GM12878 (cell line): ENCODE results near the gene IGFBP6.

ENCODE experiments used
- HDGF ChIP-seq: fragments of 450-650 bp; IDR thresholded peaks from 2 replicates; pipeline ENCODE4 v1.6.1; 2016; ENCODE audit warnings: antibody characterized with exemption
- PBX3 ChIP-seq: IDR thresholded peaks from 2 replicates; pipeline ENCODE4 v1.6.1; 2011; ENCODE audit warnings: mild to moderate bottlenecking, low read depth, low read length, moderate library complexity; ENCODE audit not compliant: insufficient replicate concordance
- REST ChIP-seq: IDR thresholded peaks from 2 replicates; pipeline ENCODE4 v1.6.1; 2012; ENCODE audit warnings: mild to moderate bottlenecking, low read depth, low read length

- no peak for TF ChIP-seq PBX3
- no peak for TF ChIP-seq REST
- no peak for TF ChIP-seq HDGF
Measured at GRCh38 chr12:53143355-53143754, 45.9 kb downstream of the IGFBP6 start.
